Activated gamma-delta T cell treated with Interleukin-2 at 50 U/mL for 16 hours (primary cell): ENCODE data around the gene LGALSL.

Experiments
- DNase-seq: peaks from one replicate; pipeline ENCODE4 v3.0.0-alpha.2; 2020

LGALSL gene

GRCh38 chr2:64474121-64474571 is 20.2 kb downstream of the LGALSL start:
- no peak for DNase-seq

GRCh38 chr2:64474636-64475035 is 20.7 kb downstream of the LGALSL start:
- no peak for DNase-seq

- no peak for DNase-seq
These were observed 23.1 kb downstream of the LGALSL start for GRCh38 chr2:64477037-64477436.

- DNase-seq, result no peak
These were observed 24.0 kb downstream of the LGALSL start for GRCh38 chr2:64477979-64478378.

- no peak for DNase-seq
These were observed 24.7 kb downstream of the LGALSL start for GRCh38 chr2:64478502-64479230.

GRCh38 chr2:64479259-64480117 is 25.5 kb downstream of the LGALSL start:
- no peak for DNase-seq

GRCh38 chr2:64481665-64482064 is 27.7 kb downstream of the LGALSL start:
- no peak for DNase-seq

- DNase-seq, result no peak
These were observed 28.3 kb downstream of the LGALSL start for GRCh38 chr2:64482243-64482642.

- no peak for DNase-seq
These were observed 29.0 kb downstream of the LGALSL start for GRCh38 chr2:64482765-64483504.

- DNase-seq, result no peak
These were observed 31.4 kb downstream of the LGALSL start for GRCh38 chr2:64485331-64485730.

GRCh38 chr2:64485961-64486360 is 32.0 kb downstream of the LGALSL start:
- DNase-seq, result no peak

- no peak for DNase-seq
These were observed 33.5 kb downstream of the LGALSL start for GRCh38 chr2:64487256-64488049.

GRCh38 chr2:64488050-64488974 is 34.4 kb downstream of the LGALSL start:
- DNase-seq, result peak; percentile 83

GRCh38 chr2:64489081-64489751 is 35.3 kb downstream of the LGALSL start:
- DNase-seq, result no peak

- DNase-seq, result no peak
These were observed 37.5 kb downstream of the LGALSL start for GRCh38 chr2:64491426-64491825.

GRCh38 chr2:64492272-64492671 is 38.3 kb downstream of the LGALSL start:
- no peak for DNase-seq

- DNase-seq, result no peak
These were observed 38.9 kb downstream of the LGALSL start for GRCh38 chr2:64492821-64493220.

GRCh38 chr2:64493788-64494187 is 39.8 kb downstream of the LGALSL start:
- no peak for DNase-seq

GRCh38 chr2:64498438-64498837 is 44.5 kb downstream of the LGALSL start:
- no peak for DNase-seq

- DNase-seq, result no peak
These were observed 46.6 kb downstream of the LGALSL start for GRCh38 chr2:64500549-64500948.

- DNase-seq, result no peak
These were observed 48.0 kb downstream of the LGALSL start for GRCh38 chr2:64501946-64502345.
